Stomach (tissue), 9 donors: ENCODE results near the gene PEAK1. TPM values are rescaled to one million over a fixed set of nuclear protein-coding genes. Genes with fewer than 3 reads are reported as not detected.
A peak's percentile ranks its signal among the peaks of the same experiment; 100 is the strongest.

Experiments used
- DNase-seq, 2 donors: peaks; one replicate each; pipeline versions ENCODE4 v3.0.0 to v3.0.0-alpha.2; 2013 to 2019
- H3K27ac ChIP-seq, 5 donors: fragments of 200-600 bp in 4 of 5; sonication (generic) in 4 of 5; one replicate each; pipeline ENCODE4 v1.5.1; 2013 to 2019; ENCODE audit warnings: mild to moderate bottlenecking in 1 of 5, moderate library complexity in 1 of 5
- H3K27me3 ChIP-seq, 3 donors: fragments of 200-600 bp; sonication (generic); one replicate each; pipeline ENCODE4 v1.5.1; 2017 to 2019; ENCODE audit warnings: mixed run types in 1 of 3
- H3K36me3 ChIP-seq, 4 donors: fragments of 200-600 bp; sonication (generic); 1 replicate in 3 of 4; 2 replicates in 1 of 4; pipeline ENCODE4 v1.5.1; 2016 to 2019
- H3K4me1 ChIP-seq, 4 donors: fragments of 200-600 bp; sonication (generic); one replicate each; pipeline ENCODE4 v1.5.1; 2016 to 2019
- H3K4me3 ChIP-seq, 4 donors: fragments of 200-600 bp; sonication (generic) in 3 of 4; one replicate each; pipeline ENCODE4 v1.5.1; 2016 to 2019; ENCODE audit warnings: mild to moderate bottlenecking in 1 of 4
- H3K9me3 ChIP-seq, 4 donors: fragments of 200-600 bp; sonication (generic); one replicate each; pipeline ENCODE4 v1.5.1; 2016 to 2019
- EP300 ChIP-seq: sonication (generic); formaldehyde crosslinking; IDR thresholded peaks from one replicate; pipeline ENCODE4 v1.6.1; 2017; ENCODE audit warnings: antibody characterized with exemption
- POLR2A ChIP-seq, 4 donors: fragments of 450-650 bp; IDR thresholded peaks; one replicate each; pipeline ENCODE4 v1.6.1; 2016; ENCODE audit warnings: antibody characterized with exemption in 4 of 4, control low read depth in 2 of 4, mild to moderate bottlenecking in 1 of 4, moderate library complexity in 1 of 4
- POLR2AphosphoS5 ChIP-seq, 3 donors: sonication (generic); formaldehyde crosslinking; IDR thresholded peaks; one replicate each; pipeline ENCODE4 v1.6.1; 2016; ENCODE audit warnings: antibody characterized with exemption in 3 of 3
- WGBS, 5 donors: extraction: QIAGEN DNeasy Blood & Tissue Kit in 3 of 5; methylation state at CpG; one replicate each; pipeline versions ENCODE4 v1.1.5 to v1.1.7; 2013 to 2018; 5-methylcytosine and 5-hydroxymethylcytosine counted together
- intact Hi-C: fragments of 100-400 bp; cut with DNase I; formaldehyde crosslinking; loops from one replicate; pipeline ENCODE4 v1.15.1; 2023; ENCODE audit warnings: low total_unique reads
- polyA plus RNA-seq, 3 donors: library from polyadenylated mRNA; stranded (reverse); fragments of 200-250 nt; gene quantifications; one replicate each; pipeline ENCODE4 v1.2.3, GENCODE V29; 2013
- total RNA-seq, 5 donors: library from RNA; depleted of rRNA; stranded (reverse); fragments of >200 nt; gene quantifications; one replicate each; pipeline versions ENCODE4 v1.1.0 to v1.2.3, GENCODE V29; 2014 to 2016
- TF ChIP-seq, protein P1 (sequence below), 7 experiments: fragments of 450-650 bp in 4 of 7; fragments of 200-600 bp in 3 of 7; sonication (generic) in 3 of 7; IDR thresholded peaks; one replicate each; pipeline ENCODE4 v1.5.1; 2016 to 2019; ENCODE audit warnings: antibody characterized with exemption in 7 of 7, control low read depth in 2 of 7, mild to moderate bottlenecking in 1 of 7
- donor health status: healthy with polysubstance abuse.
- donor health status: Bipolar disorder and iron deficiency.
- donor health status: healthy.

Gene PEAK1
- total and polyA plus RNA-seq, 8 donors = 1.7 to 72.5 (median 19.4) TPM

DNA sequence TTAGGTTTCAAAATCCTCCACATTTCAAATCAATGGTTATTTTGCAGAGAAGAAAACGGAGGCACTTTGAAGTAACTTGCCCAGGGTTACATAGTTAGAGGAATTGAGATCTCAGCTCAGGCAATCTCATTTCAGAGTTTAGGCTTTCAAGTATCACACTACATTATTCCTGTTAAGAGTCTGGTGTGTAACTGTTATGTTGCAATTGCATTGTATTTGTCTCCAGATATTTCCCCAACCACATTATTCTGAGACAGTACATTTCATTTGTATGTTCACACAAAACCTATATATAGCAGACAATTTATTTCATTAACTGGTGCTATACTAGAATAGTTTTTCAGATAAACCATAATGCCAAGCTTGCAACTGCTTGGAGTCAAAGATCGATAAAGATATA lies 194.8 kb downstream of the PEAK1 start:
- DNase-seq = no peak
- intact Hi-C loops = no loop called here
- no peak for TF ChIP-seq POLR2AphosphoS5 (IDR thresholded peaks at IDR 0.05)
- TF ChIP-seq, protein P1, sequence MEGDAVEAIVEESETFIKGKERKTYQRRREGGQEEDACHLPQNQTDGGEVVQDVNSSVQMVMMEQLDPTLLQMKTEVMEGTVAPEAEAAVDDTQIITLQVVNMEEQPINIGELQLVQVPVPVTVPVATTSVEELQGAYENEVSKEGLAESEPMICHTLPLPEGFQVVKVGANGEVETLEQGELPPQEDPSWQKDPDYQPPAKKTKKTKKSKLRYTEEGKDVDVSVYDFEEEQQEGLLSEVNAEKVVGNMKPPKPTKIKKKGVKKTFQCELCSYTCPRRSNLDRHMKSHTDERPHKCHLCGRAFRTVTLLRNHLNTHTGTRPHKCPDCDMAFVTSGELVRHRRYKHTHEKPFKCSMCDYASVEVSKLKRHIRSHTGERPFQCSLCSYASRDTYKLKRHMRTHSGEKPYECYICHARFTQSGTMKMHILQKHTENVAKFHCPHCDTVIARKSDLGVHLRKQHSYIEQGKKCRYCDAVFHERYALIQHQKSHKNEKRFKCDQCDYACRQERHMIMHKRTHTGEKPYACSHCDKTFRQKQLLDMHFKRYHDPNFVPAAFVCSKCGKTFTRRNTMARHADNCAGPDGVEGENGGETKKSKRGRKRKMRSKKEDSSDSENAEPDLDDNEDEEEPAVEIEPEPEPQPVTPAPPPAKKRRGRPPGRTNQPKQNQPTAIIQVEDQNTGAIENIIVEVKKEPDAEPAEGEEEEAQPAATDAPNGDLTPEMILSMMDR (IDR thresholded peaks at IDR 0.05) = no peak
- TF ChIP-seq EP300 = no peak
- no peak for TF ChIP-seq POLR2A (IDR thresholded peaks at IDR 0.05)
- H3K27me3 ChIP-seq = no peaks in the 10 kb centered on the region
- peaks cover 0 to 16% (median 8%) of the 10 kb centered on the region in 4 donors for H3K4me1 ChIP-seq
- H3K36me3 ChIP-seq = no peaks in the 10 kb centered on the region
- no peak overlapping the region for H3K4me3 ChIP-seq
- H3K9me3 ChIP-seq = no peaks in the 10 kb centered on the region
- WGBS, 5 donors = 89 to 97% (median 93%) methylated on average over 2 of the region's 2 CpGs
- no peak overlapping the region for H3K27ac ChIP-seq

GRCh38 chr15:77224352-77224751 lies 195.6 kb downstream of the PEAK1 start:
- no peaks in the 10 kb centered on the region for H3K9me3 ChIP-seq
- peaks cover 0 to 16% (median 8%) of the 10 kb centered on the region in 4 donors for H3K4me1 ChIP-seq
- H3K4me3 ChIP-seq = no peak overlapping the region
- no peak for TF ChIP-seq POLR2AphosphoS5 (IDR thresholded peaks at IDR 0.05)
- no peak for TF ChIP-seq EP300
- TF ChIP-seq, protein P1 (IDR thresholded peaks at IDR 0.05) = no peak
- no peak for TF ChIP-seq POLR2A (IDR thresholded peaks at IDR 0.05)
- no peaks in the 10 kb centered on the region for H3K36me3 ChIP-seq
- intact Hi-C loops = no loop called here
- 80 to 87% (median 84%) methylated on average over 1 of the region's 1 CpG for WGBS, 5 donors
- no peaks in the 10 kb centered on the region for H3K27me3 ChIP-seq
- DNase-seq = peak in 1 of 2 donors; percentile 13
- H3K27ac ChIP-seq = no peak overlapping the region

- 23 to 66% (median 53%) methylated on average over 3 of the region's 3 CpGs for WGBS, 5 donors
- no peaks in the 10 kb centered on the region for H3K27me3 ChIP-seq
- H3K4me3 ChIP-seq = no peak overlapping the region
- H3K4me1 ChIP-seq = peaks cover 0 to 14% (median 6%) of the 10 kb centered on the region in 4 donors
- no peaks in the 10 kb centered on the region for H3K9me3 ChIP-seq
- H3K36me3 ChIP-seq = no peaks in the 10 kb centered on the region
- TF ChIP-seq EP300 (no peak), POLR2AphosphoS5 (IDR thresholded peaks at IDR 0.05) (no peak)
- TF ChIP-seq, protein P1 (IDR thresholded peaks at IDR 0.05) = no peak
- DNase-seq = no peak
- intact Hi-C loops = no loop called here
- H3K27ac ChIP-seq = no peak overlapping the region
Measured at GRCh38 chr15:77221708-77222107, 198.2 kb downstream of the PEAK1 start.

DNA sequence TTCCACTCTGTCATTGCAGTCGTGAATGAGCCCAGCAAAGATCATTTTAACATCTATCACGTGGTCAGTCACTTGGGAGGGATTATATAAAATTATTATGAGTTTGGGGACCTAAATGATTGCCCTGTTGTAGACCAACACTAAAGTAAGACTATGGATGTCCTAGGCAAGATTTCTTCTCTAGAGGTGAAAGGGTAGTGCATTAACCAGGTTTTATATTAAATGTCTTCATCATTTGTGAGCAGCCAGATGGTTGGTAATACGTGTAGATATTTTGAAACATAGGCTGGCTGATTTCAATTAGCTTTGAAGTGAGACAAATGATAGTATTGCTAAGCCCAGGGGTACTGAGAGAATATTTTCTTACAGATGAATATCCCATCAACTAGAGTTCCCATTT lies 198.7 kb downstream of the PEAK1 start:
- DNase-seq = no peak
- H3K27ac ChIP-seq = no peak overlapping the region
- intact Hi-C loops = no loop called here
- no peaks in the 10 kb centered on the region for H3K36me3 ChIP-seq
- no peaks in the 10 kb centered on the region for H3K9me3 ChIP-seq
- no peak for TF ChIP-seq EP300
- TF ChIP-seq, protein P1 (IDR thresholded peaks at IDR 0.05) = no peak
- no peak overlapping the region for H3K4me3 ChIP-seq
- no peaks in the 10 kb centered on the region for H3K27me3 ChIP-seq
- H3K4me1 ChIP-seq = peaks cover 0 to 9% (median 4%) of the 10 kb centered on the region in 4 donors
- WGBS, 5 donors = 79 to 94% (median 89%) methylated on average over 3 of the region's 3 CpGs
